Activated CD8-positive, alpha-beta T cell treated with anti-CD3 and anti-CD28 coated beads, Interleukin-2, amount 10 ng/mL, durations not matched to agents 7 days and 5 days (primary cell): ENCODE data around the gene CCDC122. TPM values are rescaled to one million over a fixed set of nuclear protein-coding genes. Genes with fewer than 3 reads are reported as not detected.

Experiments
- ATAC-seq: fragments of 150-1000 bp; cut with Tn5 transposase; one replicate; pipeline ENCODE4 v1.10.0; 2021; ENCODE audit warnings: moderate library complexity
- CTCF ChIA-PET: fragments of 350-600 bp; sonication (Branson Sonifier 250); formaldehyde crosslinking; loops from one replicate; lab custom pipeline; 2021; ENCODE audit warnings: antibody characterized with exemption; lab: Charles Lee
- POLR2A ChIA-PET: fragments of 350-600 bp; sonication (Branson Sonifier 250); formaldehyde crosslinking; loops from one replicate; lab custom pipeline; 2021; ENCODE audit warnings: antibody characterized with exemption; lab: Charles Lee
- DNase-seq: peaks from one replicate; pipeline ENCODE4 v3.0.0-alpha.2; 2020
- H3K27ac Mint-ChIP-seq: one replicate; pipeline ENCODE4 v1.8.0; 2021; ENCODE audit warnings: mild to moderate bottlenecking, mixed read lengths
- H3K27me3 Mint-ChIP-seq: one replicate; pipeline ENCODE4 v1.8.0; 2021; ENCODE audit warnings: low read depth, mixed read lengths
- H3K36me3 Mint-ChIP-seq: one replicate; pipeline ENCODE4 v1.8.0; 2021; ENCODE audit warnings: low read depth, mixed read lengths
- H3K4me1 Mint-ChIP-seq: one replicate; pipeline ENCODE4 v1.8.0; 2021; ENCODE audit warnings: low read depth, mixed read lengths
- H3K4me3 Mint-ChIP-seq: one replicate; pipeline ENCODE4 v1.8.0; 2021; ENCODE audit warnings: mild to moderate bottlenecking, mixed read lengths
- H3K9me3 Mint-ChIP-seq: one replicate; pipeline ENCODE4 v1.8.0; 2022; ENCODE audit warnings: mixed read lengths; ENCODE audit not compliant: insufficient read depth
- total RNA-seq, 2 experiments: library from RNA; stranded (reverse); gene quantifications; one replicate each; pipeline ENCODE4 v1.2.3, GENCODE V29; 2021

CCDC122 gene
- total RNA-seq, 2 experiments from 2014 or later = 0.68 to 1.3 TPM

DNA sequence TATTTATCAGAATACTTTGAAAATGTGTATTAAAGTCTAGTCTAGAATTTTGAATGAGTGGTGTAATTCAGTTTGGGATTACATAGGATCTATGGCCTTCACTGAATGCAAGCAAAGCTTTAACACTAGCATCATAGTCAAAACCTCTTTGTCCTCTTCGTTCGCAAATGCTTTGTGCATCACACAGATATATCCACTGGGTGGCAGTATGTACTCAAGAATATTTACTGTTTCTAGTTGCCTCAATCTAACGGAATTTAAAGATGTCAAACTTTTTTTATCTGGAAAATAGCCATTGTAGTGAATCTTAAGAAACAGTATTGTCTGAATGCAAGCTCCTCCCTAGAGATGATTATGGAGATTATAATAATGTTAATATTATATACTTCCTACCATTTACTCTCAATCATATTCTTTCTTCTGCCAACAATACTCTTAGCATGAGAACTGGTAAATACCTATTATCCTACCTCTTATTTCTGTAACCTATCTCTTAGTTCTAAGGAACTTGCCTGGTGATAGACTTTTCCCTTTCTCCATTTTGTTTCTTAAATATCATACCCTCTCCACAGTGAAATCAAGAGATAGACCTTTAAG lies 26.0 kb upstream of the CCDC122 start:
- ChIA-PET POLR2A (no interaction called here), CTCF (interaction anchor here (0.9 to 3.0 kb wide), 16 partner anchors 9 to 577 kb away, joined by 3 to 23 read pairs (median 4); no protein-coding TSS in a partner anchor)
- Mint-ChIP-seq H3K27ac (no peak overlapping the region), H3K27me3 (peaks cover 24% of the 10 kb centered on the region), H3K36me3 (no peaks in the 10 kb centered on the region), H3K9me3 (no peaks in the 10 kb centered on the region), H3K4me3 (no peak overlapping the region), H3K4me1 (no peaks in the 10 kb centered on the region)
- ATAC-seq (peak; percentile 73), DNase-seq (peak; percentile 48)

DNA sequence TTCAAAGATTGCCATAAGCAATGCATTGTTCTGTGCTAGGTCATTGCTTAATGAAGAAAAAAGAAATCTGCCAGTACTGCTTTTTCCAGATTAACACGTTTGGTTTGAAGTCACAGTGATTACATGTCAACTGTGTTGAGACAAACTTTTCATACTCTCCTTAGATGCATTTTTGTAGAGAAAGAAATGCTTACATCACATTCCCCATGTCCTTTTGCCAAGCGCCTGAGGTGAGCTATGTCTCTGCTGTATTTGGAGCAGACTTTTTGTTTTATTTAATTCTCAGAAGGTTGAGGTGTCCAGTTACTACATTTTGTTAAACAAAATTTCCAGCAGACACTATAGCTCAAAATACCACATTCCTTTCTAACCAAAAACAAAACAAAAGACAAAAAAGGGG lies 16.4 kb upstream of the CCDC122 start:
- no peaks in the 10 kb centered on the region for H3K9me3 Mint-ChIP-seq
- no peak overlapping the region for H3K27ac Mint-ChIP-seq
- DNase-seq (no peak), ATAC-seq (no peak)
- no peaks in the 10 kb centered on the region for H3K36me3 Mint-ChIP-seq
- ChIA-PET POLR2A (no interaction called here), CTCF (interaction anchor here (0.7 to 1.0 kb wide), 3 partner anchors 10 to 246 kb away, joined by 3 to 4 read pairs (median 3); no protein-coding TSS in a partner anchor)
- no peaks in the 10 kb centered on the region for H3K4me1 Mint-ChIP-seq
- H3K27me3 Mint-ChIP-seq = peaks cover 20% of the 10 kb centered on the region
- H3K4me3 Mint-ChIP-seq = no peak overlapping the region

DNA sequence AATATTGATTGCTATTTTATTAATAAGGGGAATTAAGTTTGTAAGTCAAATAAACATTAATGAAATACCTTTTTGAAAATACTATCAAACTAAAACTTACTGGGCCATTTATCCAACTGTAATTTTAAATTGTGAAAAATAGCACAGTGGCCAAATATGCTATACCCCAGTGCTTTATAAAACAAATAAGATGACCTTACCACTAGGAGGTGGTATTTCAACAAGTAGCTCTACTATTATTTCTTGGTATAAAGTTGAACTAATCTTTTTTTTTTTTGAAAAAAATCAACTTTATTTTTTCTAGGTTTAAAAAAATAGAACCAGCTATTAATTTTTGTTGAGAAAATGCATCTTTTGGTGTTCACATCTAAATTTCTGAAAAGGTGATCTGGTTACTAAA lies 14.9 kb upstream of the CCDC122 start:
- ChIA-PET CTCF (interaction anchor here (0.7 to 1.2 kb wide), 2 partner anchors 8 to 14 kb away, joined by 3 read pairs; no protein-coding TSS in a partner anchor), POLR2A (no interaction called here)
- Mint-ChIP-seq H3K27ac (no peak overlapping the region), H3K9me3 (no peaks in the 10 kb centered on the region), H3K36me3 (no peaks in the 10 kb centered on the region), H3K27me3 (peaks cover 16% of the 10 kb centered on the region), H3K4me3 (no peak overlapping the region), H3K4me1 (no peaks in the 10 kb centered on the region)
- DNase-seq (no peak), ATAC-seq (no peak)

DNA sequence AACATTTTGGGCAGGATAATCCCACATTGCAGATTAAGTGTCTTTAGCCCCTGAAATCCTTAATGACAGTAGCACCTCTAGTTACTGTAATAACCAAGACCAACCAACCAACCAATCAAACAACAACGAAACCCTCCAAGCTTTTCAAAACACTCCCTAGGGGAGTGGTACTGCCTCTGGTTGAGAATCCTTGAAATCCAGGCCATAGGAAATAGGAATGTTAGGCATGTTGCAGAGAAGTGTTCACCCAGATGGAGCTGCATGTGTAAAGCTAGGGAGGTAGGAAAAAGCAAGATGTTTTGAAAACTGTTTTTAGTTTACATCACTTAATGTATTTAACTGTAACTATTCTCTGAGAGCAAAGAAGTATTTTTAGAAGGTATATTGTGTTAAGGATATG lies 4.7 kb upstream of the CCDC122 start:
- Mint-ChIP-seq H3K9me3 (no peaks in the 10 kb centered on the region), H3K27ac (no peak overlapping the region), H3K4me3 (no peak overlapping the region), H3K27me3 (peaks cover 29% of the 10 kb centered on the region), H3K4me1 (peaks cover 6% of the 10 kb centered on the region), H3K36me3 (no peaks in the 10 kb centered on the region)
- CTCF ChIA-PET = interaction anchor here (1.5 kb wide), 1 partner anchor 24 kb away, joined by 4 read pairs; no protein-coding TSS in a partner anchor
- ATAC-seq = no peak
- no peak for DNase-seq
- POLR2A ChIA-PET = no interaction called here

DNA sequence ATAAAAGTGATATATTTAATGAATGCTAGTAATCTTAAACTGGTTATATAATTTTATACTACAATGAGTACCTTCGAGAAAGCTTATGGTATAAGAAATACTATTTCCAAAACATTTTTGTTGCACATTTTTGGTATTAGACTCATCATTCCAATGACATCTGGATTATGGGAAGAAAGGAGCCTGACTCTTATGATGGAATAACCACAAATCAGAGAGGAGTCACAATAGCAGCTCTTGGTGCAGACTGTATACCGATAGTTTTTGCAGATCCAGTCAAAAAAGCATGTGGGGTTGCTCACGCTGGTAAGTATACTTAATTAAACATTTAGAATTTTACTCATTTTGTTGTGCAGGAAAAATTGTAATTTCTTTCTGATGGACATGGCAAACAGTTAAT lies 4.1 kb upstream of the CCDC122 start:
- peaks cover 8% of the 10 kb centered on the region for H3K4me1 Mint-ChIP-seq
- DNase-seq (no peak), ATAC-seq (no peak)
- H3K4me3 Mint-ChIP-seq = no peak overlapping the region
- POLR2A ChIA-PET = no interaction called here
- H3K27ac Mint-ChIP-seq = no peak overlapping the region
- H3K36me3 Mint-ChIP-seq = no peaks in the 10 kb centered on the region
- no peaks in the 10 kb centered on the region for H3K9me3 Mint-ChIP-seq
- CTCF ChIA-PET = interaction anchor here (1.5 kb wide), 1 partner anchor 25 kb away, joined by 4 read pairs; no protein-coding TSS in a partner anchor
- H3K27me3 Mint-ChIP-seq = peaks cover 29% of the 10 kb centered on the region

DNA sequence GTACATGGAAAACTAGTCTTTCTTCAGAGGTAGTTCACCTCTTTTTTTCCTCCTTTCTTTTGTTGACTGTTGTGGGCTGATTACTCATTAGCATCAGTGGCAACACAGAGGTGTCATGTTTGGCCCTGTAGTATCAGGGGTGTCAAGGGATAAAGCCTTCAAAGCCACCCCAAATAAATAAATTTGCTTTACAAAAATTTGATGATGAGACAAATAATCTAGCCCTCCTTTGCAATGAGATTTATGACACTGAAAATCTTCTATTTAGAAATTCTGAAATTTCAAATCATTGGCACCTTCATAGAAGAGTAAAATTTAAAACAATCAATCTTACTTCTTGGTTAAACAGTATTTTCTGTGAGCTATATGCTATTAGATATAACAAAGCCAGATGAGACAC lies 2.0 kb upstream of the CCDC122 start:
- ATAC-seq (no peak), DNase-seq (no peak)
- H3K27me3 Mint-ChIP-seq = peaks cover 23% of the 10 kb centered on the region
- H3K9me3 Mint-ChIP-seq = no peaks in the 10 kb centered on the region
- H3K4me3 Mint-ChIP-seq = no peak overlapping the region
- POLR2A ChIA-PET = no interaction called here
- no peak overlapping the region for H3K27ac Mint-ChIP-seq
- H3K4me1 Mint-ChIP-seq = peaks cover 17% of the 10 kb centered on the region
- CTCF ChIA-PET = no interaction called here
- H3K36me3 Mint-ChIP-seq = no peaks in the 10 kb centered on the region

DNA sequence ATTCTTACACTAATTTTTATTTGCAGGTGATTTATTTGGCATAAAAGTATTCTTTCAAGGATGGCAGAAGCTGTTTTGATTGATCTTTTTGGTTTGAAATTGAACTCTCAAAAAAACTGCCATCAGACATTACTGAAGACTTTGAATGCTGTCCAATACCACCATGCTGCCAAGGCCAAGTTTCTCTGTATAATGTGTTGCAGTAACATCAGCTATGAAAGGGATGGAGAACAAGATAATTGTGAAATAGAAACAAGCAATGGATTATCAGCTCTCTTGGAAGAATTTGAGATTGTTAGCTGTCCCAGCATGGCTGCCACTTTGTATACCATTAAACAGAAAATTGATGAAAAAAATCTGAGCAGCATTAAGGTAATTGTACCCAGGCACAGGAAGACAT lies 1.4 kb upstream of the CCDC122 start:
- ChIA-PET CTCF (no interaction called here), POLR2A (no interaction called here)
- Mint-ChIP-seq H3K36me3 (no peaks in the 10 kb centered on the region), H3K27ac (no peak overlapping the region), H3K4me3 (no peak overlapping the region), H3K27me3 (peaks cover 18% of the 10 kb centered on the region), H3K9me3 (no peaks in the 10 kb centered on the region), H3K4me1 (peaks cover 17% of the 10 kb centered on the region)
- DNase-seq = no peak
- ATAC-seq = no peak

DNA sequence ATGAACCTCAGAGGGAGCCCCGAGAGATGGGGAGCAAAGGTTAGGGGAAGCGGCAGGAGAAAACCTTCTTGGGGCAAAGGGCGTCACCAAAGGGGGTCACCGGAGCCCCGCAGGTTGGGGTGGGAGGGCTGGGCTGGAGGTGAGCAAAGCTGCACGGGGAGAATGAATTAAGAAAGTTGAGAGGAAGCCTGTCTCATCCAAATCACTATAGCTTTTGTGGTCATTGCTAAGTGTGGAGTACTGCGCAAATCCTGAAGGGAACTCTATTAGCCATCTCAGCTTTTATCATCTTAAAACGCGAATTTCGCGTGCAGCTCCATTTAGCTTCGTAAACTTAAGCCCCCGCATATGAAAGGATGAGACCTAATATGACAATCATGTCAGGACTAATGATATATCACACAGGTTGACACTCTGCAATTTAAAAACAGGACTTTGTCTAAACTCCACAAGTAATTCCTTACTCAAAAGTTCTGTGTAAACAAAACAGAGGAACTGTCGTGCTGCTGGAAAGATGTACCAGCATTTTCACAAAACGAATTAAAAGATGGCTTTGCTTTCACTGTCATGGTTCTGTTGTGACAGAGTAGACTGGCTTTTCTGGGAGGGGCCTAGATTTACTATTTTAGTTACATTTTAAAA lies 795 bp upstream of the CCDC122 start:
- H3K36me3 Mint-ChIP-seq = no peaks in the 10 kb centered on the region
- peak overlapping the region; percentile 64 for H3K27ac Mint-ChIP-seq
- ATAC-seq (no peak), DNase-seq (no peak)
- peak overlapping the region; percentile 80 for H3K4me3 Mint-ChIP-seq
- POLR2A ChIA-PET = interaction anchor here (0.6 kb wide), 1 partner anchor 829 kb away, joined by 4 read pairs; no protein-coding TSS in a partner anchor
- no peaks in the 10 kb centered on the region for H3K9me3 Mint-ChIP-seq
- CTCF ChIA-PET = no interaction called here
- H3K4me1 Mint-ChIP-seq = peaks cover 17% of the 10 kb centered on the region
- peaks cover 18% of the 10 kb centered on the region for H3K27me3 Mint-ChIP-seq

DNA sequence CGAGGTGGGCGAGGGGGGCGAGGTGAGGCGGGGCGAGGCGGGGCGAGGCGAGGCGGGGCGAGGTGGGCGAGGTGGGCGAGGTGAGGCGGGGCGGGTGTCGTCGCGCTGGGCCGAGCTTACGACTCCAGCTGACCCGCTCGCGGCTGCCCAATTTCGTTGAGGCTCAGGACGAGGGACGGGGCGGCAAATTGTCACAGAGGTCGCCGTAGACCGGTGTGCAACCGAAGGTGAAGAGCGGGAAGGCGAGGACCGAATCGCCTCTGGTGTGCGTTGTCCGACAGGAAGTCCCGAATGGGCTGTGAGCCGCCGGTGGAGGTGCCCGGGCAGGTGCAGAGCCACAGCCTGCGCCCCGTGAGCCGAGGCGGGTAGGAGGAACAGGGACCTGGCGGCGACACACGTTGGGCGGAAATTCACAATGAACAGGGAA lies 228 bp upstream of the CCDC122 start, which contains the start of gene LACC1:
Gene LACC1, plus strand, starts transcription at position 150 of the 427 bp plus-strand sequence. CDS start 1,082 bp downstream, outside the sequence.
- POLR2A ChIA-PET = interaction anchor here (0.6 kb wide), 1 partner anchor 830 kb away, joined by 4 read pairs; no protein-coding TSS in a partner anchor
- H3K27ac Mint-ChIP-seq = peak within 1 kb of the TSS; percentile 80
- H3K4me3 Mint-ChIP-seq = peak within 1 kb of the TSS; percentile 80
- DNase-seq (peak; percentile 34), ATAC-seq (peak; percentile 76)
- no peaks in the 10 kb centered on the region for H3K36me3 Mint-ChIP-seq
- no peaks in the 10 kb centered on the region for H3K9me3 Mint-ChIP-seq
- peaks cover 18% of the 10 kb centered on the region for H3K27me3 Mint-ChIP-seq
- CTCF ChIA-PET = no interaction called here
- H3K4me1 Mint-ChIP-seq = peaks cover 17% of the 10 kb centered on the region

DNA sequence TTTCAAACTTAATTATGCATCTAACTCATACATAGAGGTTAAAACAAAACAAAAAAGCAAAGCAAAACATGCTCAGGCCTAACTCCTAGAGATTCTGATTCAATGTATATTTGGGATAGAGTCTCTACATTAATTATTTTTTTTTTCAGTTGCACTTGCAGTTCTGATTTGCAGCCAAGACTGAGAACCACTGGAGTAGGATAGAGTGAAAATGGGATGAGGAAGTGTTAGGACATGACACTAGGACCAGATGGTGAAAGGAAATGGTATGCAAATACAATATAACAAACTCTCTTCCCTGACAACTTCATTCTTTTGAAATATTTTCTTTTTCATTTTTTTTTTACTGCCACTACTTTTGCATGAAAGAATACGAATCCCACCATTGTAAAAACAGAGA lies 1.8 kb downstream of the CCDC122 start:
- Mint-ChIP-seq H3K4me1 (peaks cover 17% of the 10 kb centered on the region), H3K27me3 (peaks cover 18% of the 10 kb centered on the region), H3K36me3 (no peaks in the 10 kb centered on the region), H3K9me3 (no peaks in the 10 kb centered on the region), H3K4me3 (no peak overlapping the region), H3K27ac (no peak overlapping the region)
- ATAC-seq = no peak
- CTCF ChIA-PET = interaction anchor here (1.4 kb wide), 1 partner anchor 13 kb away, joined by 4 read pairs; no protein-coding TSS in a partner anchor
- DNase-seq = no peak
- POLR2A ChIA-PET = interaction anchor here (0.7 kb wide), 1 partner anchor 892 kb away, joined by 3 read pairs; no protein-coding TSS in a partner anchor

DNA sequence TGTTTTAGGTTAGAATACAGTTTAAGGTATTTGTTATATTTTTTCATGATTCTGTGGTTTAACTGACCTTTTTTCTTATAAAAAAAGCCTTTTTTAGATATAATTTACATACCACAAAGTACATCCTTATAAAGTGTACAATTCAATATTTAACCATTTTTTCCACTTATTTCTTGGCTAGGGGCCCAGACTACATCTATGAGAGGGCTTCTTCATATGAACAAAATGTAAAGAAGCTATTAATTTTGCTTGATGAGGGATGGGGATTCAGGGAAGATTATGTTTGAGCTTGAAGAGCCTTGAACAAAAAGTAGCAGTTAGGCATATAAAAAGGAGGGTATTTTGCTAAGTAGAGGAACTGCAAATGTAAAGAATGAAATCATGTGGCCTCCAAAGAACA lies 2.2 kb downstream of the CCDC122 start:
- Mint-ChIP-seq H3K4me1 (peaks cover 17% of the 10 kb centered on the region), H3K27me3 (peaks cover 18% of the 10 kb centered on the region), H3K27ac (no peak overlapping the region), H3K36me3 (no peaks in the 10 kb centered on the region), H3K4me3 (no peak overlapping the region), H3K9me3 (no peaks in the 10 kb centered on the region)
- ATAC-seq (no peak), DNase-seq (no peak)
- ChIA-PET CTCF (no interaction called here), POLR2A (interaction anchor here (0.7 kb wide), 1 partner anchor 891 kb away, joined by 3 read pairs; no protein-coding TSS in a partner anchor)

DNA sequence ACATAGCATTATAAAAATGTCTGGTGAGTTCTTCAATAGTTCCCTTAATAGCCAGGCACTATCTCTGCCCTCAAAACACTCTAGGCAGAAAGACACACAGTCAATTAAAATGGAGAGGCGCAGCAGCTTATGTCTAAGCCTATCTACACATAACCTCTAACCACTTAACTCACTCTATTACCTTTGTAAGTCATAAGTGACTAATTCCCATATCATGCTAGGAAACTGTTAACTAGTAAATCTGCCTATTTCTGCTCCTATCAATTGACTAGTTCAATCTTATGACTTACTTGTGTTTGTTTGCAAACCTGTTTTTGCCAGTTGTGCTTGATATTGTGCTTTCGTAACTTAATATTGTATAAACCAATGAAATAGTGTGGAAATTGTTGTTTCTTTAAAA lies 3.2 kb downstream of the CCDC122 start:
- no peak for DNase-seq
- no peak overlapping the region for H3K4me3 Mint-ChIP-seq
- H3K4me1 Mint-ChIP-seq = peaks cover 17% of the 10 kb centered on the region
- CTCF ChIA-PET = no interaction called here
- no peaks in the 10 kb centered on the region for H3K9me3 Mint-ChIP-seq
- POLR2A ChIA-PET = no interaction called here
- no peak for ATAC-seq
- H3K36me3 Mint-ChIP-seq = no peaks in the 10 kb centered on the region
- peaks cover 12% of the 10 kb centered on the region for H3K27me3 Mint-ChIP-seq
- no peak overlapping the region for H3K27ac Mint-ChIP-seq
